ENCODE data around the gene GYPC.

The GYPC gene

DNA sequence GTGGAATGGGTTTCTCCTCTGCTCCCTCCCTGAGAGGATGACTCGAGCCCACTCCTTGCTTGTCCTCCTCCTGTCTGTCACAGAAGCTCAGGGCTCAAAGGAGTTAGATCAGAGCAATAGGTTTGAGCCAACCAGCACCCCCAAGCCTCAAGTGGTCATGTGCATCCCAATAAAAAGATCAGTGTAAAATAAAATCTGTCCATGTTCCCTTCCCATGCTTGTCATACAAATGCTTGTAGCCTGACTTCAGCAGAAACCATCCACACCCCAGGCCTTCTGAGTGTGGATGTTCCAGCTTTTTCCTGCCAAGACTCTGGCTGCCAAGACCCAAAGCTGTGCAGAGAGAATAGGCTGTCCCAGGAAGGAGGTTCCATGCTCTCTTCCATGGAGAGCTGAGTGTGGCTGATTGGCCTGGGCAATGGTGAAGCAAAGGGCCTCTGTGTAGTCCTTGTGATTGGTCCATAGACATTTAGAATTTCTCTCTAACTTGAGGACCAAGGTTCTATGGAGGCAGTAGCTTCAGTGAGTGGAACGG lies 67.4 kb downstream of the GYPC start:
- no peak overlapping the region for H3K4me3 ChIP-seq (ENCODE audit: low read depth, low read length)
- TF ChIP-seq, protein P1, sequence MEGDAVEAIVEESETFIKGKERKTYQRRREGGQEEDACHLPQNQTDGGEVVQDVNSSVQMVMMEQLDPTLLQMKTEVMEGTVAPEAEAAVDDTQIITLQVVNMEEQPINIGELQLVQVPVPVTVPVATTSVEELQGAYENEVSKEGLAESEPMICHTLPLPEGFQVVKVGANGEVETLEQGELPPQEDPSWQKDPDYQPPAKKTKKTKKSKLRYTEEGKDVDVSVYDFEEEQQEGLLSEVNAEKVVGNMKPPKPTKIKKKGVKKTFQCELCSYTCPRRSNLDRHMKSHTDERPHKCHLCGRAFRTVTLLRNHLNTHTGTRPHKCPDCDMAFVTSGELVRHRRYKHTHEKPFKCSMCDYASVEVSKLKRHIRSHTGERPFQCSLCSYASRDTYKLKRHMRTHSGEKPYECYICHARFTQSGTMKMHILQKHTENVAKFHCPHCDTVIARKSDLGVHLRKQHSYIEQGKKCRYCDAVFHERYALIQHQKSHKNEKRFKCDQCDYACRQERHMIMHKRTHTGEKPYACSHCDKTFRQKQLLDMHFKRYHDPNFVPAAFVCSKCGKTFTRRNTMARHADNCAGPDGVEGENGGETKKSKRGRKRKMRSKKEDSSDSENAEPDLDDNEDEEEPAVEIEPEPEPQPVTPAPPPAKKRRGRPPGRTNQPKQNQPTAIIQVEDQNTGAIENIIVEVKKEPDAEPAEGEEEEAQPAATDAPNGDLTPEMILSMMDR (IDR thresholded peaks at IDR 0.05; ENCODE audit: low read depth, low read length): no peak
- in situ Hi-C loops (cut with HindIII; ENCODE audit: low sequenced_read_pairs): no loop called here
- DNase-seq (ENCODE audit: low read depth, low spot score): no peak

DNA sequence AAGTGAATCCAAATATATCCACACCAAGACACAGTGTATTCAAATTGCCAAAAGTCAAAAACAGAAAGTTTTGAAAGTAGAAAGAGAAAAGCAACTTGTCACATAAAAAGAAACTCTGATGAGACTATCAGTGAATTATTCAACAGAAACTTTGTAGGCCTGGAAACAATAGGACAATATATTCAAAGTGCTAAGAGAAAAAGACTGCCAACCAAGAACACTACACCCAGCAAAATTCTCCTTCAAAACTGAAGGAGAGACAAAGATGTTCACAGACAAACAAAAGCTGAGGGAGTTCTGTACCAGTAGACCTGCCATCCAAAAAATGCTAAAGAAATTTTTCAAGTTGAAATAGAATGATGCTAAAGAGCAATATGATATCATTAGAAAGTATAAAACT lies 69.6 kb downstream of the GYPC start:
- TF ChIP-seq, protein P1 (IDR thresholded peaks at IDR 0.05; ENCODE audit: low read depth, low read length): no peak
- DNase-seq (ENCODE audit: low read depth, low spot score): no peak
- in situ Hi-C loops (cut with HindIII; ENCODE audit: low sequenced_read_pairs): no loop called here
- no peak overlapping the region for H3K4me3 ChIP-seq (ENCODE audit: low read depth, low read length)

DNA sequence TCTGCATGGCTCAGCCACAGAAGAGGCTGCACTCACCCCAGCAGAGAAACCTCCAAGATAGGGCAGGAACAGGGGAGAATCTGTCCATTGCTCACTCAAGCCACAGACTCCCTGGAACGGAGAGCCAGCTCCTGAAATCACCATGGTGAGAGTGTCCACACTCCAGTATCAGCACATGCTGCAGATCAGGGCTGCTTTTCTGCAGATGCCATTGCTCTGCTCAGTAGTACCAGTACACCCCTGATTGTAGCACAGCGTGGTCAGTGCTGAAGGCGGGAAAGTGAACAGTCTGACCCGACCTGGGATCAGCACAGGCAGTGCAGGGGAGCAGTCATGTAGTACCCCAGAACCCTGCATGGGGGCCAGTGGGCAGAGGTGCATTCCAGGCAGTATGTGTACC lies 73.9 kb downstream of the GYPC start:
- no peak for DNase-seq (ENCODE audit: low read depth, low spot score)
- in situ Hi-C loops (cut with HindIII; ENCODE audit: low sequenced_read_pairs): no loop called here
- H3K4me3 ChIP-seq (ENCODE audit: low read depth, low read length): no peak overlapping the region
- TF ChIP-seq, protein P1 (IDR thresholded peaks at IDR 0.05; ENCODE audit: low read depth, low read length): no peak

DNA sequence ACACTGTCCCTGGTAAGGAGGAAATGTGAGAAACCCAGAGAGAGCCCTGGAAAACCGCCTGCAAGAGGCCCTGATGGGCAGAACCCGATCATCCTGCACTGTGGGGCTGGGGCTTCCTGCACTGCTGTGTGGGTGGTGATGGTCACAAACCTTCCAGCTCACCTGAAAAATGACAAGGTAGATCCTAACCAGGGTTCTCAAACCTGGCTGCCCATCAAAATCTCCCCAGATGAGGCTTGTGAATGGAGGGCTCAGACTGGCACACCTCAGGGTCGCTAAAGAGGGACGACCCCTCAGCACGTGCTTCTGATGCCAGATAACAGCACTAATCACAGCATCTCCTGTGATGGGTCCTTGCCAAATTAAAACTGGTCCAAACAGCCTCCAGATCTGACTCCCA lies 74.7 kb downstream of the GYPC start:
- TF ChIP-seq, protein P1 (IDR thresholded peaks at IDR 0.05; ENCODE audit: low read depth, low read length): no peak
- in situ Hi-C loops (cut with HindIII; ENCODE audit: low sequenced_read_pairs): no loop called here
- DNase-seq (ENCODE audit: low read depth, low spot score): no peak
- no peak overlapping the region for H3K4me3 ChIP-seq (ENCODE audit: low read depth, low read length)

DNA sequence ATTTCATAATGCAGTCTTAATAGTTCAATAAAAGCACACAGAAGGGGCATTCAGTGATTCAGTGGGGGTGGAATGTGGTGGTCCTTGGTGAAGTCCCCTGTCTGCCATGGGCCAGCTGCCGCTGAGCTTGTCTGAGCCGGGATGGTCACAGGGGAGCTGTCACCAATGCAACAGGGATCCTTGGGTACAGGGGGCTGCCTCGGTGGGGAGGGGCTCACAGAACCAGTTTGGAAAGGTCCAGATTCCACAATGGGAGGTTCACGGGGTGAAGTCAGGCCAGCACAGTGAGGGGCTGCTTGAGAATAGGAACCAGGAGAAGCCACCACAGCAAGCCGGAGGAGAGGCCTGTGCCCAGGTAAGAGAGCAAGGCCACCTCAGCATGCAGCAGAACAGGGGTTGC lies 75.4 kb downstream of the GYPC start:
- TF ChIP-seq, protein P1 (IDR thresholded peaks at IDR 0.05; ENCODE audit: low read depth, low read length): no peak
- no peak for DNase-seq (ENCODE audit: low read depth, low spot score)
- no peak overlapping the region for H3K4me3 ChIP-seq (ENCODE audit: low read depth, low read length)
- in situ Hi-C loops (cut with HindIII; ENCODE audit: low sequenced_read_pairs): no loop called here

DNA sequence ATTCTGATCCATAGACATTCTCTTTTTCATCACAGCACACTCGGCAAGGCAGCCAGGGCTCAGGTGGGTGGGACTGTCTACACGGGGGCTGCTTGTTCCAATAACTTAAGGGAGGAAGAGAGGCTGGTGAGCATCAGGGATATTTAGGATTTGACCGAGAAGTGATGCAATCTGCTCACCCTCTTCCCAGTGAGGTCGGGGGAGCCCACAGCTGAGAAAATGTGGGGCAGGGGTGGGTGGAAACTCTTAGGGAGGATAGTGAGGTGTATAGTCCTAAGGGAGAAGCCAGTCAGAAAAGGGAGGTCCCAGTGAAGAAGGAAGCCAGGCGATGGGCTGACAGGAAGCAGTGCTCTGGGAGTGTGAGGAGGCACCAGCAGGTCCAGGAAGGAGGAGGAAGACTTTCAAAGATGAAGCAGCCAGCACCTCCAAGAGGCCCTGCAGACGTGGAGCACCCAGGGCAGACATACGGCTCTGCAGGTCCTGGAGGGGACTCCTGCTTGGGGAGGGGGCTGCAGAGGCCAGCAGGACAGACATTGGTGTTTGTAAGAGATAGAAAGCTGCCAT lies 76.8 kb downstream of the GYPC start:
- in situ Hi-C loops (cut with HindIII; ENCODE audit: low sequenced_read_pairs): no loop called here
- H3K4me3 ChIP-seq (ENCODE audit: low read depth, low read length): no peak overlapping the region
- no peak for DNase-seq (ENCODE audit: low read depth, low spot score)
- TF ChIP-seq, protein P1 (IDR thresholded peaks at IDR 0.05; ENCODE audit: low read depth, low read length): no peak
